DND-41 (cell line): Measurements from ENCODE around the gene FLAD1.
A peak's percentile ranks its signal among the peaks of the same experiment; 100 is the strongest.

Experiments
- ATAC-seq: fragments of 200-7000 bp; cut with Tn5 transposase; 3 replicates; pipeline ENCODE4 v1.9.1; 2021; ENCODE audit warnings: low read depth; ENCODE audit not compliant: insufficient read depth
- DNase-seq: peaks from one replicate; pipeline ENCODE4 v3.0.0-alpha.2; 2020
- H2AFZ ChIP-seq: 2 replicates; pipeline ENCODE4 v1.6.0; 2012; ENCODE audit warnings: low read depth, low read length
- H3K27ac ChIP-seq: 2 replicates; pipeline ENCODE4 v1.5.1; 2012; ENCODE audit warnings: low read length, inconsistent platforms
- H3K27me3 ChIP-seq: fragments of 200-600 bp; sonication (generic); 2 replicates; pipeline ENCODE4 v1.6.0; 2012; ENCODE audit warnings: low read length, mild to moderate bottlenecking, inconsistent platforms; ENCODE audit not compliant: insufficient read depth, poor library complexity
- H3K36me3 ChIP-seq: 2 replicates; pipeline ENCODE4 v1.5.1; 2012; ENCODE audit warnings: low read length, inconsistent platforms; ENCODE audit not compliant: insufficient read depth
- H3K4me1 ChIP-seq: 2 replicates; pipeline ENCODE4 v1.5.1; 2012; ENCODE audit warnings: mild to moderate bottlenecking, low read length; ENCODE audit not compliant: insufficient read depth
- H3K4me2 ChIP-seq: 2 replicates; pipeline ENCODE4 v1.6.0; 2012; ENCODE audit warnings: mild to moderate bottlenecking, moderate library complexity, low read length, inconsistent platforms; ENCODE audit not compliant: insufficient read depth
- H3K4me3 ChIP-seq, 2 experiments: fragments of 200-600 bp in 1 of 2; shearing (Covaris generic) in 1 of 2; 2 replicates each; pipeline ENCODE4 v1.5.1; 2012 to 2016; ENCODE audit warnings: inconsistent platforms in 2 of 2, low read length in 2 of 2, mild to moderate bottlenecking in 2 of 2, low read depth in 1 of 2, moderate library complexity in 1 of 2
- H3K79me2 ChIP-seq: 2 replicates; pipeline ENCODE4 v1.6.0; 2012; ENCODE audit warnings: low read length, inconsistent platforms; ENCODE audit not compliant: insufficient read depth
- H3K9ac ChIP-seq: 2 replicates; pipeline ENCODE4 v1.6.0; 2012; ENCODE audit warnings: low read depth, mild to moderate bottlenecking, inconsistent platforms, low read length, moderate library complexity
- H3K9me3 ChIP-seq: 2 replicates; pipeline ENCODE4 v1.5.1; 2012; ENCODE audit warnings: low read length, moderate library complexity, mild to moderate bottlenecking, inconsistent platforms; ENCODE audit not compliant: insufficient read depth, severe bottlenecking
- H4K20me1 ChIP-seq: 2 replicates; pipeline ENCODE4 v1.6.0; 2012; ENCODE audit warnings: low read length; ENCODE audit not compliant: insufficient read depth
- EZH2 ChIP-seq: IDR thresholded peaks from 3 replicates; pipeline ENCODE4 v1.6.1; 2012; ENCODE audit warnings: borderline replicate concordance, low read depth, mild to moderate bottlenecking, moderate library complexity, low read length, inconsistent platforms; ENCODE audit not compliant: severe bottlenecking
- TF ChIP-seq, protein P1 (sequence below): IDR thresholded peaks from 2 replicates; pipeline ENCODE4 v1.5.1; 2012; ENCODE audit warnings: borderline replicate concordance, low read length, moderate library complexity, mild to moderate bottlenecking; ENCODE audit not compliant: poor library complexity, severe bottlenecking; ENCODE audit errors: extremely low read depth

Gene FLAD1

DNA sequence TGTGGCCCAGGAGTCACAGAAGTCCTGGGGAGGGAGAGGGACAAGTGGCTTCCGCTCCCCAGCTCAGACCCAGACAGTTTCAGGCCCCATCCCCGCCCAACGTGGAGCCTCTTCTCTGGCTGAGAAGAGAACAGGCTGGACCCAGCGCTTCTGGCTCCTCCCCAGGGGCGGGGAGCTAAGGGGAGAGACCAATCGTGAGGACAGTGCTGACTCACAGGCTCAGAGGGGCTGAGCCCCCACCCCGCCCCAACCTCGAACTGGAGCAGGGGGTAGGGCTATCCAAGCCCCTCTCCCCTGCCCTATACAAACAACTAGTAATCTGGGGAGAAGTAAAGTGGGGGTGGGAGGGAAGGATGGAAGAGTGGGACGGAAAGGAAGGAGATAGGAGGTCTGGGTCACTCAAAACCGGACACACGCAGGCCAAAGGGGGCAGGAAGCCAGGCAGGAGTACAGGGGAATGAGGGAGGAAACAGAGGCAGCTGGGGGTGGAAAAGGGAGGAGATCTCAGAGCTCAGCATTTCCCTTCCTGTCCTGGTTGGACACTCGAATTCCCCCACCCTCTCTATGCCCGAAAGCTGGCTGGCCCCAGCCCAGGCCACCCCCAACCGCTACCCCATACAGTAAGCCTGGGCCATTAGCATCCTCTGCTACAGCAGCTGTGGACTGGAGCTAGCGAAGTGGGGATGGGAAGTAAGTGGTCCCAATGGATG, 12.4 kb upstream of the FLAD1 start, which contains the start of gene SHC1:
TSS of gene SHC1 (minus strand) at position 117 of the 710 bp plus-strand sequence. CDS start 221 bp downstream, outside the sequence.
- peaks cover 57% of the 10 kb centered on the region for H3K79me2 ChIP-seq
- peaks cover 55% of the 10 kb centered on the region for H3K36me3 ChIP-seq
- DNase-seq (peak; percentile 51), ATAC-seq (no peak)
- H3K9me3 ChIP-seq: no peaks in the 10 kb centered on the region
- no peaks in the 10 kb centered on the region for H3K27me3 ChIP-seq
- peaks cover 39% of the 10 kb centered on the region for H4K20me1 ChIP-seq
- no peak within 1 kb of the TSS; the same call in 1 of the 2 replicates for H3K9ac ChIP-seq
- H3K27ac ChIP-seq: 0 out of 2 replicates have a peak within 1 kb of the TSS, but pooled peaks have one; percentile 22
- no peak within 1 kb of the TSS for H2AFZ ChIP-seq
- no peak within 1 kb of the TSS for H3K4me3 ChIP-seq
- peaks cover 37% of the 10 kb centered on the region for H3K4me1 ChIP-seq
- peak within 1 kb of the TSS; percentile 46 for H3K4me2 ChIP-seq
- TF ChIP-seq, protein P1, sequence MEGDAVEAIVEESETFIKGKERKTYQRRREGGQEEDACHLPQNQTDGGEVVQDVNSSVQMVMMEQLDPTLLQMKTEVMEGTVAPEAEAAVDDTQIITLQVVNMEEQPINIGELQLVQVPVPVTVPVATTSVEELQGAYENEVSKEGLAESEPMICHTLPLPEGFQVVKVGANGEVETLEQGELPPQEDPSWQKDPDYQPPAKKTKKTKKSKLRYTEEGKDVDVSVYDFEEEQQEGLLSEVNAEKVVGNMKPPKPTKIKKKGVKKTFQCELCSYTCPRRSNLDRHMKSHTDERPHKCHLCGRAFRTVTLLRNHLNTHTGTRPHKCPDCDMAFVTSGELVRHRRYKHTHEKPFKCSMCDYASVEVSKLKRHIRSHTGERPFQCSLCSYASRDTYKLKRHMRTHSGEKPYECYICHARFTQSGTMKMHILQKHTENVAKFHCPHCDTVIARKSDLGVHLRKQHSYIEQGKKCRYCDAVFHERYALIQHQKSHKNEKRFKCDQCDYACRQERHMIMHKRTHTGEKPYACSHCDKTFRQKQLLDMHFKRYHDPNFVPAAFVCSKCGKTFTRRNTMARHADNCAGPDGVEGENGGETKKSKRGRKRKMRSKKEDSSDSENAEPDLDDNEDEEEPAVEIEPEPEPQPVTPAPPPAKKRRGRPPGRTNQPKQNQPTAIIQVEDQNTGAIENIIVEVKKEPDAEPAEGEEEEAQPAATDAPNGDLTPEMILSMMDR: no peak
- TF ChIP-seq EZH2: no peak

DNA sequence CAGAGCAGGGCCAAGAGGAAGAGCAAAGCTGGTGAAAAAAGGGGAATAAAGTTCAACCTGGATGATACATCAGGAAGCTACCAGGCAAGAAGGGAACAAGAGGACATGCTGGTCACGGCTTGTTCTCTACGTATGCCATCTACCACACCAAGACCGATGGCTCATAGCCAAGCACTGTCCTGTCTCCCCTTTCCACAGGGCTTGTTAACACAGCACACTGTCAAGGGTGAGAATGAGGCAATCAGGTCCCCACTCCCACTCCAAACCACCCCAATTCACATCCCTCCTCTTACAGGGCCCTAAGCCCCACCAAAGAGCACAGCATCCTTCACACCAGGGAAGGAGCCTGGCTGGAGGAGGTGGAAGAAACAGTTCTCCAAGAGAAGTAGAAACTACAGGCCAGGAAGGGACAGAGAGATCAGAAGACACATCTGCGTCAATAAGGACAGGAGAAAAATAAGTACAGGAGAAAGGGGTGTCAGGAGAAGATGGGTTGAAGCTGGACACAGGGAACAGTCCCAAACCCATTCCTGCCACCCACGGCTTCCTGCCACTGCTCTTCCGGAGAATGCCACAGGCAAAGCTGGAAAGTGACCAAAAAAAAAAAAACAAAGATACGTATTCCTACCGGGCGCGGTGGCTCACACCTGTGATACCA, 11.7 kb upstream of the FLAD1 start:
- 0 out of 2 replicates have a peak overlapping the region, but pooled peaks have one; percentile 22 for H3K27ac ChIP-seq
- TF ChIP-seq EZH2: no peak
- TF ChIP-seq, protein P1: no peak
- no peak overlapping the region for H3K4me3 ChIP-seq

DNA sequence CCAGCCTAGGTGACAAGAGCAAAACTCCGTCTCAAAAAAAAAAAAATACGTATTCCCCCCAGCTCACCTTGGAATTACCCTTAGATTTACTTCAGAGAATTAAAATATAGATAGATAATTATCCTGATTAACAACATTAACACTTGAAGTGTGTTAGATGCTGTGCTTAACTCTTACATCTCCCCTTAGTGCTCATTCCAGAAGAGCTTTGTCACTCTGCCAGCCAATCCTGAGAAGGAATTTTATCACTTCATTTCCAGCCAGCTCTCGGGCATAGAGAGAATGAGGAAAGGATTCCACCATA, 11.0 kb upstream of the FLAD1 start:
- H3K4me1 ChIP-seq: peaks cover 51% of the 10 kb centered on the region
- H3K36me3 ChIP-seq: peaks cover 53% of the 10 kb centered on the region
- H3K9ac ChIP-seq: no peak overlapping the region
- H3K79me2 ChIP-seq: peaks cover 71% of the 10 kb centered on the region
- DNase-seq (no peak), ATAC-seq (no peak)
- H3K27me3 ChIP-seq: no peaks in the 10 kb centered on the region
- no peak overlapping the region for H2AFZ ChIP-seq
- TF ChIP-seq, protein P1: no peak
- no peak for TF ChIP-seq EZH2
- H3K4me3 ChIP-seq: no peak overlapping the region
- H3K4me2 ChIP-seq: peak overlapping the region; percentile 71; the same call in 1 of the 2 replicates
- no peak overlapping the region for H3K27ac ChIP-seq
- H3K9me3 ChIP-seq: no peaks in the 10 kb centered on the region
- peaks cover 51% of the 10 kb centered on the region for H4K20me1 ChIP-seq

More for the DNA sequence above, 11.7 kb upstream of the FLAD1 start:
- DNase-seq (no peak), ATAC-seq (no peak)
- Histone ChIP-seq H3K36me3 (peaks cover 53% of the 10 kb centered on the region), H3K9ac (no peak overlapping the region), H4K20me1 (peaks cover 46% of the 10 kb centered on the region), H3K27me3 (no peaks in the 10 kb centered on the region), H2AFZ (no peak overlapping the region), H3K79me2 (peaks cover 64% of the 10 kb centered on the region), H3K4me2 (peak overlapping the region; percentile 46), H3K9me3 (no peaks in the 10 kb centered on the region), H3K4me1 (peaks cover 44% of the 10 kb centered on the region)
